Smooth muscle cell (in vitro differentiated cells): ENCODE data around the gene CDA. TPM values are rescaled to one million over a fixed set of nuclear protein-coding genes. Genes with fewer than 3 reads are reported as not detected.

Experiments
- DNase-seq: peaks from one replicate; lab custom pipeline; 2025; ENCODE audit not compliant: unreplicated experiment; lab: John Stamatoyannopoulos, UW
- H2AFZ ChIP-seq: fragments of 200-600 bp; sonication (generic); 2 replicates; pipeline ENCODE4 v1.6.0; 2016; ENCODE audit warnings: antibody characterized with exemption, low read depth, mild to moderate bottlenecking
- H3F3A ChIP-seq: fragments of 200-600 bp; sonication (generic); 2 replicates; pipeline ENCODE4 v1.6.0; 2017; ENCODE audit warnings: antibody characterized with exemption, low read depth
- H3K27ac ChIP-seq: fragments of 200-600 bp; sonication (generic); 2 replicates; pipeline ENCODE4 v1.5.1; 2016; ENCODE audit warnings: low read depth, mild to moderate bottlenecking
- H3K27me3 ChIP-seq: fragments of 200-600 bp; sonication (generic); 2 replicates; pipeline ENCODE4 v1.6.1; 2016; ENCODE audit warnings: low read depth, mild to moderate bottlenecking
- H3K36me3 ChIP-seq: fragments of 200-600 bp; sonication (generic); 2 replicates; pipeline ENCODE4 v1.5.1; 2016; ENCODE audit warnings: low read depth
- H3K4me1 ChIP-seq: fragments of 200-600 bp; sonication (generic); 2 replicates; pipeline ENCODE4 v1.5.1; 2016; ENCODE audit warnings: low read depth
- H3K4me2 ChIP-seq: fragments of 200-600 bp; sonication (generic); 2 replicates; pipeline ENCODE4 v1.6.0; 2016; ENCODE audit warnings: mild to moderate bottlenecking
- H3K4me3 ChIP-seq: fragments of 200-600 bp; sonication (generic); 2 replicates; pipeline ENCODE4 v1.5.1; 2016; ENCODE audit warnings: mild to moderate bottlenecking
- H3K79me2 ChIP-seq: fragments of 200-600 bp; sonication (generic); 2 replicates; pipeline ENCODE4 v1.6.0; 2016; ENCODE audit warnings: low read depth, mild to moderate bottlenecking
- H3K9ac ChIP-seq: fragments of 200-600 bp; sonication (generic); 2 replicates; pipeline ENCODE4 v1.6.0; 2016; ENCODE audit warnings: low read depth
- H3K9me3 ChIP-seq: fragments of 200-600 bp; sonication (generic); replicated peaks from 2 replicates; pipeline ENCODE4 v1.5.1; 2016; ENCODE audit warnings: low read depth
- H4K20me1 ChIP-seq: fragments of 200-600 bp; sonication (generic); 2 replicates; pipeline ENCODE4 v1.6.0; 2016; ENCODE audit warnings: low read depth
- CTCF ChIP-seq: fragments of 200-600 bp; sonication (generic); IDR thresholded peaks from 2 replicates; pipeline ENCODE4 v1.5.1; 2017; ENCODE audit warnings: borderline replicate concordance, mild to moderate bottlenecking, antibody characterized with exemption; ENCODE audit not compliant: insufficient read depth, poor library complexity, severe bottlenecking
- WGBS: methylation state at CpG from one replicate; pipeline ENCODE4 v1.1.7; 2016; ENCODE audit warnings: low lambda C conversion rate; 5-methylcytosine and 5-hydroxymethylcytosine counted together
- polyA plus RNA-seq: library from polyadenylated mRNA; unstranded; fragments of >200 nt; fragmentation: Nextera tagmentation; extraction: Ambion mirVana; gene quantifications from 2 replicates; pipeline ENCODE4 v1.2.1, GENCODE V29; 2016
- total RNA-seq: library from RNA; depleted of rRNA; stranded (reverse); fragments of >200 nt; gene quantifications from 2 replicates; pipeline ENCODE4 v1.2.3, GENCODE V29; 2014

Gene CDA
- total and polyA plus RNA-seq, 2 experiments from 2014 or later: 0.58 to 0.78 TPM

GRCh38 chr1:20658166-20658915, 69.4 kb downstream of the CDA start:
- Histone ChIP-seq H2AFZ (no peak overlapping the region), H4K20me1 (peaks cover 20% of the 10 kb centered on the region), H3K9me3 (no peaks in the 10 kb centered on the region), H3K36me3 (peaks cover under 1% of the 10 kb centered on the region), H3K9ac (no peak overlapping the region), H3K27me3 (no peaks in the 10 kb centered on the region), H3F3A (no peaks in the 10 kb centered on the region), H3K4me1 (peaks cover 6% of the 10 kb centered on the region), H3K4me3 (no peak overlapping the region), H3K79me2 (peaks cover 38% of the 10 kb centered on the region), H3K4me2 (no peak overlapping the region), H3K27ac (no peak overlapping the region)
- no peak for TF ChIP-seq CTCF
- WGBS: 94% methylated on average over 16 of the region's 16 CpGs
- DNase-seq: no peak

GRCh38 chr1:20660363-20660762, 71.5 kb downstream of the CDA start:
- no peaks in the 10 kb centered on the region for H3K27me3 ChIP-seq
- 31% methylated on average over 3 of the region's 3 CpGs for WGBS
- peaks cover 38% of the 10 kb centered on the region for H3K79me2 ChIP-seq

GRCh38 chr1:20660847-20661206, 71.9 kb downstream of the CDA start:
- DNase-seq: no peak
- Histone ChIP-seq H3K4me3 (peak overlapping the region; percentile 66), H3K9ac (peak overlapping the region; percentile 55), H3K4me1 (peaks cover 6% of the 10 kb centered on the region), H3K79me2 (peaks cover 38% of the 10 kb centered on the region), H3F3A (no peaks in the 10 kb centered on the region), H3K9me3 (no peaks in the 10 kb centered on the region), H3K36me3 (no peaks in the 10 kb centered on the region), H4K20me1 (peaks cover 18% of the 10 kb centered on the region), H2AFZ (peak overlapping the region; percentile 1), H3K4me2 (peak overlapping the region; percentile 85), H3K27ac (no peak overlapping the region), H3K27me3 (no peaks in the 10 kb centered on the region)
- no peak for TF ChIP-seq CTCF
- WGBS: 2% methylated on average over 17 of the region's 20 CpGs

More at GRCh38 chr1:20660363-20660762, 71.5 kb downstream of the CDA start:
- Histone ChIP-seq H4K20me1 (peaks cover 20% of the 10 kb centered on the region), H3K4me1 (peaks cover 6% of the 10 kb centered on the region), H3K36me3 (no peaks in the 10 kb centered on the region), H3K9ac (peak overlapping the region; percentile 55), H3K27ac (no peak overlapping the region), H3K4me2 (peak overlapping the region; percentile 85), H3K9me3 (no peaks in the 10 kb centered on the region), H3F3A (no peaks in the 10 kb centered on the region), H3K4me3 (peak overlapping the region; percentile 66), H2AFZ (peak overlapping the region; percentile 1)
- DNase-seq: no peak
- no peak for TF ChIP-seq CTCF
